ENCODE measurements around the gene NUMBL. TPM values are rescaled to one million over a fixed set of nuclear protein-coding genes. Genes with fewer than 3 reads are reported as not detected.

The NUMBL gene
- total and polyA plus RNA-seq, 2 of the 13 experiments (the other 11 are each of a cell fraction or from before 2014, with no cell fraction given): 0.49 to 2.3 TPM

DNA sequence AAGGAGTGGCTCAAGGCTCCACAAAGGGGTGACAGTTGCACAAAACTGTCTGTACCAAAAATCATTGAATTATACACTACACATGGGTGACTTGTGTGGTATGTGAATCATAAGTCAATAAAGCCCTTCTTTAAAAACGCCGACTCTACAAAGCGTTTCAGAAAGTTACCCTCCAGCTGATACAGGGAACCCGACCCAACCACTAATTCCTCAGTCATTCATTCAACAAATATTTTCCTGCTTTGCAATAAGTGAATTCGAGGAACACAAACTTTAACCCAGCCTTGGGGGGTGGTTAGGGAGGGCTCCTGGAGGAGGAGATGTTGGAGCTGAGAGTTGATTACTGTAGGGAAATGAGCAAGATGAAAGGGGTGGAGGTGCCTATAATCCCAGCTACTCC is 57.2 kb downstream of the NUMBL start:
- CTCF ChIA-PET (ENCODE audit: low intra/inter-chr PET ratio, low total read pairs): interaction anchor here (0.6 to 2.5 kb wide), 6 partner anchors 20 to 110 kb away, joined by 3 to 29 read pairs (median 12); no protein-coding TSS in a partner anchor
- H3K4me3 ChIP-seq (replicated peaks in 1 of 3; ENCODE audit: insufficient read depth in 1 of 3, low read depth in 2 of 3, low read length in 3 of 3): no peak overlapping the region
- H3K4me1 ChIP-seq (ENCODE audit: insufficient read depth, low read length): no peaks in the 10 kb centered on the region
- no peak overlapping the region for H3K9ac ChIP-seq (ENCODE audit: insufficient read depth, low read depth, low read length)
- TF ChIP-seq ZMYM2 (CRISPR knock-in tag; IDR thresholded peaks at IDR 0.05): no peak
- TF ChIP-seq ZFY (CRISPR knock-in tag; IDR thresholded peaks at IDR 0.05): no peak
- TF ChIP-seq BCL6 (CRISPR knock-in tag; IDR thresholded peaks at IDR 0.05): peak; percentile 38; the same call in 1 of the 2 replicates
- no peak for TF ChIP-seq ARNT2 (CRISPR knock-in tag; IDR thresholded peaks at IDR 0.05; ENCODE audit: low read depth)
- in situ Hi-C loops (cut with HindIII; ENCODE audit: extremely low pct_ligation_motif_present, low pct_unique_long_range_greater_than_20kb): no loop called here
- WGBS (ENCODE audit: low lambda C conversion rate): 1% methylated on average over 5 of the region's 5 CpGs
- no peaks in the 10 kb centered on the region for H3K36me3 ChIP-seq (replicated peaks in 1 of 2; ENCODE audit: control insufficient read depth in 1 of 2, insufficient read depth in 2 of 2, low read length in 2 of 2)
- POLR2A ChIA-PET: no interaction called here
- H3K27me3 ChIP-seq (ENCODE audit: control insufficient read depth in 1 of 2, insufficient read depth in 2 of 2, low read length in 2 of 2): peaks cover 1 to 14% of the 10 kb centered on the region in 2 experiments; a peak in 3 of 5 replicates
- DNase-seq (ENCODE audit: low spot score) (peak; percentile 25), FAIRE-seq (no peak), ATAC-seq (no peak)
- no peaks in the 10 kb centered on the region for H4K20me1 ChIP-seq (ENCODE audit: insufficient read depth, low read length)
- no peak overlapping the region for H2AFZ ChIP-seq (ENCODE audit: low read length)
- intact Hi-C loops (cut with micrococcal nuclease; ENCODE audit: unreplicated experiment): loop anchor here (10.0 kb wide), 1 partner anchor 88 kb away; no protein-coding TSS in a partner anchor
- no peak overlapping the region for H3K4me2 ChIP-seq (ENCODE audit: low read depth, low read length)
- no peaks in the 10 kb centered on the region for H3K9me3 ChIP-seq (ENCODE audit: low read length)
- no TSS peak for BruUV-seq (replicated peaks)
- no peak overlapping the region for H3K27ac ChIP-seq (ENCODE audit: extremely low read length, insufficient read depth, low read length)
- H3K79me2 ChIP-seq (ENCODE audit: insufficient read depth, low read length): no peaks in the 10 kb centered on the region

GRCh38 chr19:40632311-40633036 is 58.0 kb downstream of the NUMBL start:
- ATAC-seq: no peak
- CTCF ChIA-PET (ENCODE audit: low intra/inter-chr PET ratio, low total read pairs): interaction anchor here (0.6 kb wide), 1 partner anchor 23 kb away, joined by 3 read pairs; no protein-coding TSS in a partner anchor
- H3K79me2 ChIP-seq (ENCODE audit: insufficient read depth, low read length): no peaks in the 10 kb centered on the region
- H3K27me3 ChIP-seq (ENCODE audit: control insufficient read depth in 1 of 2, insufficient read depth in 2 of 2, low read length in 2 of 2): peaks cover 1 to 14% of the 10 kb centered on the region in 2 experiments; a peak in 3 of 5 replicates
- no peak for FAIRE-seq
- no peak overlapping the region for H2AFZ ChIP-seq (ENCODE audit: low read length)
- H3K4me1 ChIP-seq (ENCODE audit: insufficient read depth, low read length): no peaks in the 10 kb centered on the region
- intact Hi-C loops (cut with micrococcal nuclease; ENCODE audit: unreplicated experiment) (loop anchor here (10.0 kb wide), 1 partner anchor 88 kb away; no protein-coding TSS in a partner anchor), in situ Hi-C loops (cut with HindIII; ENCODE audit: extremely low pct_ligation_motif_present, low pct_unique_long_range_greater_than_20kb) (no loop called here)
- no peaks in the 10 kb centered on the region for H3K36me3 ChIP-seq (replicated peaks in 1 of 2; ENCODE audit: control insufficient read depth in 1 of 2, insufficient read depth in 2 of 2, low read length in 2 of 2)
- no peaks in the 10 kb centered on the region for H3K9me3 ChIP-seq (ENCODE audit: low read length)
- POLR2A ChIA-PET: no interaction called here
- BruUV-seq (replicated peaks): no TSS peak
- no peak overlapping the region for H3K27ac ChIP-seq (ENCODE audit: extremely low read length, insufficient read depth, low read length)
- H3K4me3 ChIP-seq (replicated peaks in 1 of 3; ENCODE audit: insufficient read depth in 1 of 3, low read depth in 2 of 3, low read length in 3 of 3): no peak overlapping the region
- no peaks in the 10 kb centered on the region for H4K20me1 ChIP-seq (ENCODE audit: insufficient read depth, low read length)
- no peak overlapping the region for H3K9ac ChIP-seq (ENCODE audit: insufficient read depth, low read depth, low read length)
- WGBS (ENCODE audit: low lambda C conversion rate): no CpG with 5 or more reads among the region's 3 CpGs
- no peak overlapping the region for H3K4me2 ChIP-seq (ENCODE audit: low read depth, low read length)
- no peak for DNase-seq (ENCODE audit: low spot score)
- TF ChIP-seq BCL3 (CRISPR knock-in tag; IDR thresholded peaks at IDR 0.05): no peak
- TF ChIP-seq, protein P1, sequence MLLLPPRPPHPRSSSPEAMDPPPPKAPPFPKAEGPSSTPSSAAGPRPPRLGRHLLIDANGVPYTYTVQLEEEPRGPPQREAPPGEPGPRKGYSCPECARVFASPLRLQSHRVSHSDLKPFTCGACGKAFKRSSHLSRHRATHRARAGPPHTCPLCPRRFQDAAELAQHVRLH (CRISPR knock-in tag; IDR thresholded peaks at IDR 0.05; ENCODE audit: borderline replicate concordance, low read depth): no peak
- no peak for TF ChIP-seq HMG20A (CRISPR knock-in tag; IDR thresholded peaks at IDR 0.05; ENCODE audit: borderline replicate concordance)
- no peak for TF ChIP-seq FIP1L1 (IDR thresholded peaks at IDR 0.05; ENCODE audit: borderline replicate concordance, insufficient read depth, low read depth, low read length)
- no peak for TF ChIP-seq ZNF460 (CRISPR knock-in tag; IDR thresholded peaks at IDR 0.05; ENCODE audit: borderline replicate concordance)

Measured in HepG2 (cell line).